ENCODE measurements around the gene RBM15B. TPM values are rescaled to one million over a fixed set of nuclear protein-coding genes. Genes with fewer than 3 reads are reported as not detected.

RBM15B gene
- polyA plus RNA-seq, 1 donor from 2014 or later: 24.1 TPM

DNA sequence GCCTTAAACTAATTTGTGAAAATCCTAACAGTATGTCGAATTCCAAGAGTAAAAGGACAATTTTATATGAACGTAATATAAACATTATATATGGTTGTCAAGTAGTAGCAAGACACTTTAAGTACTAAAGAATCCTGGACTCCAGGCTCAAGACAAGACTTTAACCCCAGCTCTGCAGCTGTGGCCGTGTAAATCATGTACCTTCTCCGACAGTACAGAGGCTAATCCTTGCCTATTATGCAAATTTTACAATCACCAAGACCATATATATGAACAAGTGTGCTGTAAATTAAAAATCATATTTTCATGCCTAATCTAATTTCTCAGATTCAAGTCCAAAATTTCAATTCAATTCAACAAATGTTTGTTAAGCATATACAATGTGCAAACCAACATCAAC lies 35.8 kb downstream of the RBM15B start:
- no peak for TF ChIP-seq SMC3 (conservative IDR thresholded peaks at IDR 0.05; ENCODE audit: poor library complexity)
- TF ChIP-seq POLR2AphosphoS5 (IDR thresholded peaks at IDR 0.05): no peak
- TF ChIP-seq, protein P1, sequence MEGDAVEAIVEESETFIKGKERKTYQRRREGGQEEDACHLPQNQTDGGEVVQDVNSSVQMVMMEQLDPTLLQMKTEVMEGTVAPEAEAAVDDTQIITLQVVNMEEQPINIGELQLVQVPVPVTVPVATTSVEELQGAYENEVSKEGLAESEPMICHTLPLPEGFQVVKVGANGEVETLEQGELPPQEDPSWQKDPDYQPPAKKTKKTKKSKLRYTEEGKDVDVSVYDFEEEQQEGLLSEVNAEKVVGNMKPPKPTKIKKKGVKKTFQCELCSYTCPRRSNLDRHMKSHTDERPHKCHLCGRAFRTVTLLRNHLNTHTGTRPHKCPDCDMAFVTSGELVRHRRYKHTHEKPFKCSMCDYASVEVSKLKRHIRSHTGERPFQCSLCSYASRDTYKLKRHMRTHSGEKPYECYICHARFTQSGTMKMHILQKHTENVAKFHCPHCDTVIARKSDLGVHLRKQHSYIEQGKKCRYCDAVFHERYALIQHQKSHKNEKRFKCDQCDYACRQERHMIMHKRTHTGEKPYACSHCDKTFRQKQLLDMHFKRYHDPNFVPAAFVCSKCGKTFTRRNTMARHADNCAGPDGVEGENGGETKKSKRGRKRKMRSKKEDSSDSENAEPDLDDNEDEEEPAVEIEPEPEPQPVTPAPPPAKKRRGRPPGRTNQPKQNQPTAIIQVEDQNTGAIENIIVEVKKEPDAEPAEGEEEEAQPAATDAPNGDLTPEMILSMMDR (IDR thresholded peaks at IDR 0.05; ENCODE audit: poor library complexity, severe bottlenecking): no peak
- TF ChIP-seq, protein P2, sequence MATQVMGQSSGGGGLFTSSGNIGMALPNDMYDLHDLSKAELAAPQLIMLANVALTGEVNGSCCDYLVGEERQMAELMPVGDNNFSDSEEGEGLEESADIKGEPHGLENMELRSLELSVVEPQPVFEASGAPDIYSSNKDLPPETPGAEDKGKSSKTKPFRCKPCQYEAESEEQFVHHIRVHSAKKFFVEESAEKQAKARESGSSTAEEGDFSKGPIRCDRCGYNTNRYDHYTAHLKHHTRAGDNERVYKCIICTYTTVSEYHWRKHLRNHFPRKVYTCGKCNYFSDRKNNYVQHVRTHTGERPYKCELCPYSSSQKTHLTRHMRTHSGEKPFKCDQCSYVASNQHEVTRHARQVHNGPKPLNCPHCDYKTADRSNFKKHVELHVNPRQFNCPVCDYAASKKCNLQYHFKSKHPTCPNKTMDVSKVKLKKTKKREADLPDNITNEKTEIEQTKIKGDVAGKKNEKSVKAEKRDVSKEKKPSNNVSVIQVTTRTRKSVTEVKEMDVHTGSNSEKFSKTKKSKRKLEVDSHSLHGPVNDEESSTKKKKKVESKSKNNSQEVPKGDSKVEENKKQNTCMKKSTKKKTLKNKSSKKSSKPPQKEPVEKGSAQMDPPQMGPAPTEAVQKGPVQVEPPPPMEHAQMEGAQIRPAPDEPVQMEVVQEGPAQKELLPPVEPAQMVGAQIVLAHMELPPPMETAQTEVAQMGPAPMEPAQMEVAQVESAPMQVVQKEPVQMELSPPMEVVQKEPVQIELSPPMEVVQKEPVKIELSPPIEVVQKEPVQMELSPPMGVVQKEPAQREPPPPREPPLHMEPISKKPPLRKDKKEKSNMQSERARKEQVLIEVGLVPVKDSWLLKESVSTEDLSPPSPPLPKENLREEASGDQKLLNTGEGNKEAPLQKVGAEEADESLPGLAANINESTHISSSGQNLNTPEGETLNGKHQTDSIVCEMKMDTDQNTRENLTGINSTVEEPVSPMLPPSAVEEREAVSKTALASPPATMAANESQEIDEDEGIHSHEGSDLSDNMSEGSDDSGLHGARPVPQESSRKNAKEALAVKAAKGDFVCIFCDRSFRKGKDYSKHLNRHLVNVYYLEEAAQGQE (IDR thresholded peaks at IDR 0.05; ENCODE audit: borderline replicate concordance): no peak
- no peak for TF ChIP-seq MXI1 (conservative IDR thresholded peaks at IDR 0.05; ENCODE audit: poor library complexity, severe bottlenecking)
- TF ChIP-seq EP300 (conservative IDR thresholded peaks at IDR 0.05; ENCODE audit: poor library complexity, severe bottlenecking): no peak
- no peak for TF ChIP-seq RAD21 (conservative IDR thresholded peaks at IDR 0.05)
- no peak for TF ChIP-seq TAF1 (IDR thresholded peaks at IDR 0.05; ENCODE audit: low read depth)
- TF ChIP-seq EZH2 (IDR thresholded peaks at IDR 0.05; ENCODE audit: borderline replicate concordance, insufficient read depth, low read length, poor library complexity, severe bottlenecking): no peak
- no peaks in the 10 kb centered on the region for H3K9me2 ChIP-seq (ENCODE audit: insufficient read depth, low read length)
- H3K79me2 ChIP-seq (replicated peaks; ENCODE audit: insufficient read depth, low read length): no peaks in the 10 kb centered on the region

DNA sequence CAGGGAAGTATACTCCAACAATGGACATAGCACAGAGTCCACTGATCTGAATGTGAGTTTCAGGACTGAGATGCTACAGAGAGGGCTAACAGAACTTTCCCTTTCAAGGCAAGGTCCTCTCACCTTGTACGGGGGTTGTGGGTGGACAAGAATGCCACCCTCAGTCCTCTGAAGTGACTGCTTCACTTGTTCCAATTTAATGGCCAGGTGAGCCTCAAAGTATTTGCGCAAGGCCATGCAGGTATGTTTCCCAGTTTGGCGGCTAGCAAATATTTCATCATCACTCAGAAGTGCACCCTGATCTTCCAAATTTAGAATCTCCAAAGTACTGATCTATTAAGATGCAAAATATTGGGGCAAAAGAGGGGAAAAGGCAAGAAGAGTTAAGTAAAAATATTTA lies 38.1 kb downstream of the RBM15B start:
- H3K79me2 ChIP-seq (replicated peaks; ENCODE audit: insufficient read depth, low read length): no peaks in the 10 kb centered on the region
- no peak overlapping the region for H3K9ac ChIP-seq (ENCODE audit: low read length)
- no peaks in the 10 kb centered on the region for H4K20me1 ChIP-seq (ENCODE audit: insufficient read depth)
- H3F3A ChIP-seq (ENCODE audit: insufficient read depth, low read length, poor library complexity, severe bottlenecking): no peaks in the 10 kb centered on the region
- H3K27me3 ChIP-seq (ENCODE audit: insufficient read depth, low read depth, low read length): no peaks in the 10 kb centered on the region
- no peak overlapping the region for H2AFZ ChIP-seq (ENCODE audit: low read depth, low read length)
- H3K4me3 ChIP-seq (ENCODE audit: low read length): no peak overlapping the region
- H3K9me3 ChIP-seq (ENCODE audit: low read length): no peaks in the 10 kb centered on the region
- H3K36me3 ChIP-seq (ENCODE audit: insufficient read depth, low read length): no peaks in the 10 kb centered on the region
- TF ChIP-seq EZH2 (IDR thresholded peaks at IDR 0.05; ENCODE audit: borderline replicate concordance, insufficient read depth, low read length, poor library complexity, severe bottlenecking): no peak
- no peak for TF ChIP-seq TAF1 (IDR thresholded peaks at IDR 0.05; ENCODE audit: low read depth)
- TF ChIP-seq MXI1 (conservative IDR thresholded peaks at IDR 0.05; ENCODE audit: poor library complexity, severe bottlenecking): no peak
- TF ChIP-seq, protein P1 (IDR thresholded peaks at IDR 0.05; ENCODE audit: poor library complexity, severe bottlenecking): no peak
- no peak for TF ChIP-seq SMC3 (conservative IDR thresholded peaks at IDR 0.05; ENCODE audit: poor library complexity)
- TF ChIP-seq POLR2AphosphoS5 (IDR thresholded peaks at IDR 0.05): no peak
- TF ChIP-seq, protein P2 (IDR thresholded peaks at IDR 0.05; ENCODE audit: borderline replicate concordance): no peak
- no peak for TF ChIP-seq RAD21 (conservative IDR thresholded peaks at IDR 0.05)
- TF ChIP-seq EP300 (conservative IDR thresholded peaks at IDR 0.05; ENCODE audit: poor library complexity, severe bottlenecking): no peak
- H3K27ac ChIP-seq (ENCODE audit: low read length): no peak overlapping the region
- H3K4me2 ChIP-seq (ENCODE audit: low read length): no peak overlapping the region
- no peaks in the 10 kb centered on the region for H3K9me2 ChIP-seq (ENCODE audit: insufficient read depth, low read length)

More for the DNA sequence above, 35.8 kb downstream of the RBM15B start:
- no peaks in the 10 kb centered on the region for H3F3A ChIP-seq (ENCODE audit: insufficient read depth, low read length, poor library complexity, severe bottlenecking)
- H3K4me2 ChIP-seq (ENCODE audit: low read length): no peak overlapping the region
- H2AFZ ChIP-seq (ENCODE audit: low read depth, low read length): no peak overlapping the region
- H3K9ac ChIP-seq (ENCODE audit: low read length): no peak overlapping the region
- no peak overlapping the region for H3K4me3 ChIP-seq (ENCODE audit: low read length)
- no peaks in the 10 kb centered on the region for H4K20me1 ChIP-seq (ENCODE audit: insufficient read depth)
- no peak overlapping the region for H3K27ac ChIP-seq (ENCODE audit: low read length)
- H3K27me3 ChIP-seq (ENCODE audit: insufficient read depth, low read depth, low read length): no peaks in the 10 kb centered on the region
- no peaks in the 10 kb centered on the region for H3K9me3 ChIP-seq (ENCODE audit: low read length)
- no peaks in the 10 kb centered on the region for H3K36me3 ChIP-seq (ENCODE audit: insufficient read depth, low read length)
